IMR-90 (cell line): ENCODE measurements around the gene NRCAM. TPM values are rescaled to one million over a fixed set of nuclear protein-coding genes. Genes with fewer than 3 reads are reported as not detected.
A peak's percentile ranks its signal among the peaks of the same experiment; 100 is the strongest.

Source experiments
- ATAC-seq: fragments of 200-7000 bp; cut with Tn5 transposase; 2 replicates; pipeline ENCODE4 v1.9.1; 2020; ENCODE audit warnings: low read depth, mild to moderate bottlenecking, moderate library complexity
- BruUV-seq: library from RNA; stranded (reverse); fragments of 400-500 nt; replicated peaks from 2 replicates; lab custom pipeline; 2021; lab: Mats Ljungman, UMichigan
- CTCF ChIA-PET: fragments of 300-600 bp; formaldehyde crosslinking; extraction: SDS; loops from one replicate; lab custom pipeline; 2021; ENCODE audit warnings: antibody characterized with exemption; lab: Yijun Ruan, JAX
- POLR2A ChIA-PET: fragments of 300-600 bp; sonication (Branson Sonifier 250); formaldehyde crosslinking; loops from one replicate; lab custom pipeline; 2022; ENCODE audit warnings: antibody characterized with exemption; ENCODE audit not compliant: unreplicated experiment; lab: Charles Lee
- DNase-seq: peaks from one replicate; pipeline ENCODE4 v3.0.0; 2013
- H2AFZ ChIP-seq: replicated peaks from 2 replicates; pipeline ENCODE3; 2013; ENCODE audit warnings: low read length, mild to moderate bottlenecking; ENCODE audit not compliant: poor library complexity
- H2AK5ac ChIP-seq: 2 replicates; pipeline ENCODE4 v1.6.1; 2013; ENCODE audit warnings: low read depth, low read length, inconsistent platforms
- H2AK9ac ChIP-seq: replicated peaks from 2 replicates; pipeline ENCODE3; 2013; ENCODE audit warnings: mild to moderate bottlenecking, low read depth, low read length, moderate library complexity; ENCODE audit not compliant: poor library complexity
- H2BK120ac ChIP-seq: 2 replicates; pipeline ENCODE4 v1.6.1; 2013; ENCODE audit warnings: low read depth, low read length, inconsistent platforms
- H2BK15ac ChIP-seq: 3 replicates; pipeline ENCODE4 v1.6.1; 2013; ENCODE audit warnings: low read depth, low read length, inconsistent platforms
- H2BK20ac ChIP-seq: 2 replicates; pipeline ENCODE4 v1.6.1; 2013; ENCODE audit warnings: low read depth, mild to moderate bottlenecking, inconsistent platforms, low read length, moderate library complexity
- H2BK5ac ChIP-seq: 2 replicates; pipeline ENCODE4 v1.6.1; 2013; ENCODE audit warnings: mild to moderate bottlenecking, low read depth, low read length, inconsistent platforms; ENCODE audit not compliant: poor library complexity, severe bottlenecking
- H3K14ac ChIP-seq: replicated peaks from 2 replicates; pipeline ENCODE4 v1.6.1; 2013; ENCODE audit warnings: low read depth, low read length, inconsistent platforms
- H3K18ac ChIP-seq: 2 replicates; pipeline ENCODE4 v1.6.1; 2013; ENCODE audit warnings: low read depth, low read length, control low read depth
- H3K23ac ChIP-seq: 2 replicates; pipeline ENCODE4 v1.6.1; 2013; ENCODE audit warnings: low read depth, low read length, inconsistent platforms
- H3K27ac ChIP-seq: 2 replicates; pipeline ENCODE4 v1.5.1; 2013; ENCODE audit warnings: mild to moderate bottlenecking, control low read depth, low read length; ENCODE audit not compliant: insufficient read depth
- H3K27me3 ChIP-seq: 2 replicates; pipeline ENCODE4 v1.6.1; 2013; ENCODE audit warnings: low read length; ENCODE audit not compliant: control insufficient read depth, insufficient read depth
- H3K36me3 ChIP-seq: 2 replicates; pipeline ENCODE4 v1.6.1; 2013; ENCODE audit warnings: low read length, mixed read lengths; ENCODE audit not compliant: control insufficient read depth, insufficient read depth
- H3K4ac ChIP-seq: 2 replicates; pipeline ENCODE4 v1.6.1; 2013; ENCODE audit warnings: low read depth, low read length, inconsistent platforms
- H3K4me1 ChIP-seq: 2 replicates; pipeline ENCODE4 v1.6.1; 2013; ENCODE audit warnings: low read length, mixed read lengths; ENCODE audit not compliant: control insufficient read depth, insufficient read depth
- H3K4me2 ChIP-seq: 2 replicates; pipeline ENCODE4 v1.6.1; 2013; ENCODE audit warnings: low read depth, mild to moderate bottlenecking, control low read depth, low read length, moderate library complexity
- H3K4me3 ChIP-seq: 2 replicates; pipeline ENCODE4 v1.5.1; 2013; ENCODE audit warnings: low read depth, mild to moderate bottlenecking, control low read depth, low read length, moderate library complexity; ENCODE audit not compliant: insufficient read depth
- H3K56ac ChIP-seq: 2 replicates; pipeline ENCODE4 v1.6.1; 2013; ENCODE audit warnings: low read length, inconsistent platforms; ENCODE audit not compliant: insufficient read depth; ENCODE audit errors: extremely low read depth
- H3K79me1 ChIP-seq, 2 experiments: 2 replicates each; pipeline ENCODE4 v1.6.1; 2013; ENCODE audit warnings: low read length in 2 of 2, inconsistent platforms in 1 of 2, low read depth in 1 of 2
- H3K9ac ChIP-seq: 2 replicates; pipeline ENCODE4 v1.6.1; 2013; ENCODE audit warnings: low read depth, low read length, control low read depth
- H3K9me1 ChIP-seq: 2 replicates; pipeline ENCODE4 v1.6.1; 2013; ENCODE audit warnings: low read length, inconsistent platforms; ENCODE audit not compliant: insufficient read depth
- H3K9me3 ChIP-seq: 2 replicates; pipeline ENCODE4 v1.6.1; 2013; ENCODE audit warnings: low read length; ENCODE audit not compliant: control insufficient read depth, insufficient read depth
- H4K20me1 ChIP-seq: 2 replicates; pipeline ENCODE4 v1.6.1; 2013; ENCODE audit warnings: low read length, inconsistent platforms; ENCODE audit not compliant: insufficient read depth
- H4K5ac ChIP-seq: 2 replicates; pipeline ENCODE4 v1.6.1; 2013; ENCODE audit warnings: mild to moderate bottlenecking, low read depth, low read length, control low read depth
- H4K8ac ChIP-seq, 2 experiments: 2 replicates each; pipeline ENCODE4 v1.6.1; 2013; ENCODE audit warnings: low read depth in 2 of 2, low read length in 2 of 2, control low read depth in 1 of 2, inconsistent platforms in 1 of 2
- H4K91ac ChIP-seq: 2 replicates; pipeline ENCODE4 v1.6.1; 2013; ENCODE audit warnings: low read depth, low read length, inconsistent platforms; ENCODE audit not compliant: insufficient read depth
- MAZ ChIP-seq: IDR thresholded peaks from 2 replicates; pipeline ENCODE4 v1.6.1; 2012; ENCODE audit warnings: low read depth, mild to moderate bottlenecking, low read length, improper control_type of control experiment, moderate library complexity, borderline replicate concordance
- NFE2L2 ChIP-seq: fragments of 150-350 bp; IDR thresholded peaks from 2 replicates; pipeline ENCODE4 v1.6.1; 2016; ENCODE audit warnings: low read depth, mild to moderate bottlenecking, low read length
- RFX5 ChIP-seq: IDR thresholded peaks from 2 replicates; pipeline ENCODE4 v1.8.0; 2012; ENCODE audit warnings: low read depth, mild to moderate bottlenecking, low read length, moderate library complexity
- WGBS, 2 experiments: methylation state at CpG; one replicate each; pipeline versions ENCODE4 v1.1.5 to v1.1.7; 2013; ENCODE audit warnings: missing lambda C conversion rate in 2 of 2; ENCODE audit not compliant: insufficient read length in 1 of 2; ENCODE audit errors: extremely low coverage in 2 of 2; 5-methylcytosine and 5-hydroxymethylcytosine counted together
- dilution Hi-C: fragments of 300-500 bp; cut with HindIII; formaldehyde crosslinking; loops from one replicate; pipeline ENCODE4 v1.14.3; 2018; ENCODE audit warnings: low sequenced_read_pairs; ENCODE audit not compliant: unreplicated experiment
- in situ Hi-C: fragments of 300-500 bp; cut with MboI; formaldehyde crosslinking; loops from 3 replicates; pipeline ENCODE4 v1.14.3; 2019; ENCODE audit warnings: low sequenced_read_pairs, inconsistent platforms, mixed read lengths
- intact Hi-C: fragments of 100-400 bp; cut with micrococcal nuclease; formaldehyde crosslinking; loops from 2 replicates; pipeline ENCODE4 v1.10.0; 2022
- polyA plus RNA-seq, 3 experiments: library from polyadenylated mRNA; depleted of rRNA; stranded (reverse); fragments of >200 nt; gene quantifications; 2 replicates each; pipeline ENCODE4 v1.2.3, GENCODE V29; 2012; ENCODE audit warnings: low replicate concordance in 1 of 3
- total RNA-seq: library from RNA; depleted of rRNA; stranded (reverse); fragments of >200 nt; gene quantifications from 2 replicates; pipeline ENCODE4 v1.2.3, GENCODE V29; 2012

NRCAM gene
- total and polyA plus RNA-seq, 2 of the 4 experiments (the other 2 are of a cell fraction), result 0.46 to 1.1 TPM

DNA sequence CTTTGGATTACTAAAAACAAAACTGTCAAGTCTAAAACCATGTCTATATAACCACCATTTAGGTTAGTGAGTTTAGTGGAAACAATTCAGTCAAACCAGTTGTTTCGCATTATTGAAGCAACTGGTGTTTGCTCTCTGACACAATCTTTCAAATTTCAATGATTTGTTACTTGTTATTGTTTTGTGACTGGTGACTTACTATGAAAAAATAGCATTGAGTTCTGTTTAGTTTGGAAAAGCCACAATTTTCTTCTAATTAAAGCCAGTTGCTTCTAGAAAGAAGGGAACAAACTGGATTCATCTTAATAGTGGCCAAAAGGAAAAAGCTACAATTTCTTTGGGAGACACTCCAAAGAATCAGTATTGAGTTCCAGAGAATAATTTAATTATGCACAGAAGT, 356.5 kb downstream of the NRCAM start:
- Histone ChIP-seq H3K4me3 (no peak overlapping the region), H3K79me1 (no peaks in the 10 kb centered on the region), H2AK9ac (no peak overlapping the region), H3K18ac (peak overlapping the region; percentile 86), H2BK5ac (peak overlapping the region; percentile 96), H3K27me3 (no peaks in the 10 kb centered on the region), H3K27ac (peak overlapping the region; percentile 71; the same call in 1 of the 2 replicates), H3K9ac (no peak overlapping the region), H4K8ac (peak overlapping the region; percentile 30 to 65; a peak in 2 of 4 replicates), H3K9me1 (peaks cover 26% of the 10 kb centered on the region), H2AFZ (no peak overlapping the region), H3K56ac (no peak overlapping the region; the same call in 1 of the 2 replicates), H4K20me1 (no peaks in the 10 kb centered on the region), H3K4ac (peak overlapping the region; percentile 98; the same call in 1 of the 2 replicates), H3K9me3 (no peaks in the 10 kb centered on the region), H3K36me3 (no peaks in the 10 kb centered on the region), H2BK15ac (no peak overlapping the region; the same call in 2 of the 3 replicates), H2BK20ac (peak overlapping the region; percentile 98), H3K4me2 (no peak overlapping the region), H2AK5ac (no peak overlapping the region), H4K5ac (0 out of 2 replicates have a peak overlapping the region, but pooled peaks have one; percentile 39), H4K91ac (peak overlapping the region; percentile 35; the same call in 1 of the 2 replicates), H3K23ac (no peak overlapping the region; the same call in 1 of the 2 replicates), H3K14ac (no peak overlapping the region), H3K4me1 (peaks cover 32% of the 10 kb centered on the region), H2BK120ac (peak overlapping the region; percentile 98; the same call in 1 of the 2 replicates)
- CTCF ChIA-PET, result no interaction called here
- in situ Hi-C loops (loop anchor here (5.0 kb wide), 1 partner anchor 77 kb away; no protein-coding TSS in a partner anchor), dilution Hi-C loops (no loop called here), intact Hi-C loops (loop anchor here (5.0 kb wide), 2 partner anchors 77 to 97 kb away; partner anchors contain the start of gene LAMB1)
- TF ChIP-seq NFE2L2, result no peak
- no peak for TF ChIP-seq MAZ
- TF ChIP-seq RFX5, result no peak
- no CpG with 5 or more reads among the region's 1 CpG for WGBS, 2 experiments
- peak; percentile 32 for DNase-seq
- no TSS peak for BruUV-seq
- POLR2A ChIA-PET, result no interaction called here
- no peak for ATAC-seq
